Dedifferentiated amniotic fluid mesenchymal stem cell (primary cell): ENCODE results near the gene UACA.

ENCODE experiments used
- DNase-seq: peaks from one replicate; pipeline ENCODE4 v3.0.0-alpha.2; 2016; ENCODE audit errors: extremely low spot score

UACA gene

DNA sequence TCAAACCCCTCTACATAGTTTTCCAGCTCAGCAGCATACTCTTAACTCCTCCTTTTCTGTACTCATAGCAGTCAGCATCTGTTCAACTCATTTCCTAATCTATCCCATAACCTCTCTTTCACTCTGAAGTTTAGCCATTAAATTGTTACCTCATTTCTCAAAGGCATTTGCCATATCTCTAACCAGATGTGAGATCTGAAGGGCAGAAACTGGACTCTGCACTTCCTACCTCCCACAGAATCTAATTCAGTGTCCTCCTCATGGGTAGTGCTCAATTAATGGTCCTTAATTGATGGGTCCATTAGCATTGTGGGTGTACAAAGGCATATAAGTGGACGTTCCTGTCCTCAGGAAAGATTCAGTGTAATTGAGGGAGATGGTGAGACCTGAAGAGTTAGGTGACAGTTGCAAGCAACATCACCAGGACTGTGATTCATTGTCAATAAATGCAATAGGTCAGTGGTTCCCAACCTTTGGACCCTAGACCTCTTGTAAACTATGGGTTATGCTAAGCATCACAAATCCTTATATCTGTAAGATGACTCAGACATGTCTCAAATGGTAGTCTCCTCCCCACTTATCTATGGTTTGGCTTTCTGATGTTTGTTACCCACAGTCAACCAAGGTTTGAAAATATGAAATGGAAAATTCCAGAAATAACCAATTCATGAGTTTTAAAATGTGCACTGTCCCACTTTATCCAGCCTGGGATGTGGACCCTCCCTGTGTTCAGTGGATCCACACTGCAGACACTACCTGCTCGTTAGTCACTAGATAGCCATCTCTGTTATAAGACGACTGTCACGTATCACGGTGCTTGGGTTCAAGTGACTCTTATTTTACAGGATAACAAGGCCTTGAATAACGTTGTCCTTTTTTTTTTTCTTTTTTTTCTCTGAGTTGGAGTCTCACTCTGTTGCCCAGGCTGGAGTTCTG, 25.0 kb upstream of the UACA start:
- no peak for DNase-seq

DNA sequence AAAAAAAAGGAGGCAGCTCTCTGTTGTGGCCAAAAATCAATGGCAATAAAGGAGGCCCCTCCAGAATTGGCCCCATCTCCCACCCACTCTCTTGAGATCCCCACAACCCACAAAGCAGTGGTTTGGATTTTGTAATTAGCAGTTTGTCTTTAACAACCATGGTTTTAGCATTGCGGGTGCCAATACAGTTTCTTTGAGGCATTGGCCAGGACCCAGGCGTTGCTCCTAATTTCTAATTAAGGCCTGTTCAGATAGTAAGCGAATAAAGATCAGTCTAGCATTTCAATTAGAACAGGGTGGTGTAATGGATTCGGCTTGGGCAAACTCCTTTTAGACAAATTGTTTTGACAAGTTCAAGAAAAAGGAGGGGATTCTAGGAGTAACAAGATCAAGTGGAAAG, 23.6 kb upstream of the UACA start:
- no peak for DNase-seq

DNA sequence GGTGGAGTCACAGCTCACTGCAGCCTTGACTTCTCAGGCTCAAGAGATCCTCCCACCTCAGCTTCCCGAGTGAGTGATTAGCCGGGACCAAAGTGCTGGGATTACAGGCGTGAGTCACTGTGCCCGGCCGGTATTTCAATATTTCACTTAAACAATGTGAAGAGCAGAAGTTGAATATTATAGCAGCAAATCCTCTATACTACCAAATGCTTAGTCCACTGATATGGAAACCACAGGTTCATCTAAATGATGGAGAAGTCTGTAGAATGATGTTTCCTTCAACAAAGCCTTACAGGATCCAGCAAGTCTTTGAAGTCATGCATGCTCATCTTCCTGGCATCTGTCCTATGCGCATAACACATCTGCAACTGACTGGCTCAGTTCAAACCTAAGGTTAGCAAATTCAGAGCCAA, 20.3 kb upstream of the UACA start:
- DNase-seq, result peak; percentile 55

DNA sequence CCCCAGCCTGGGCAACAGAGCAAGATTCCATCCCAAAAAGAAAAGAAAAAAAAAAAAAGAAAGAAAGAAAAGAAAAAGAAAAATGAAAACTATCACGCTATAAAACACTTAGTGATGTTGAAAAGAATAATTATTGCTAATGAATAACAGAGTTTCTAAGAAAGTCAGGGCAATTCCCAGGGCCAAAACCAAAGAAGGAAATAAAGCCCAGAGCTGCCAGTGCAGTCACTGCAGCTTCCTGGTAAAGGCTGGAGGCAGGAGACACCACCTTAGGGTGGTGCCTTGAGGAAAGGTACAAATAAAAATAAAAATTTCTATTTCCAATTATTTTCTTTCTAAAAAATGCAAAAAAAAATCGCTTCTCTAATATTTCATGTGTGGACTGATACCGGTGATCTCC, 19.7 kb upstream of the UACA start:
- DNase-seq, result no peak

DNA sequence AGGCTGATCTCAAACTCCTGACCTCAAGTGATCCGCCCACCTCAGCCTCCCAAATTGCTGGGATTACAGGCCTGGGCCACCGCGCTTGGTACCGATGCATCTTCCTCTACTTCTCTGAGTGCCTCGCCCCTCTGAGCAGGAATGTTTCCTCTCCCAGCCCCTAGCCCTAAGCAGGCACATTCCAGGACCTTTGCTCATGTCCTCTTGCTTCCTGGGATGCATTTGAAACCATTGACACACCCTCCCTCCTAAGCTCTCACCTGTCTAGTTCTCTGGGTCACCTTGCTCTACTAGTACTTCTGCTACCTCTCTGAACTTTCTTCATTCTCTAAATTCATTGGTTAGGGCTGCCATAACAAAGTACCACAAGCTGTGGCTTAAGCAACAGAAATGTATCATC, 17.9 kb upstream of the UACA start:
- no peak for DNase-seq

DNA sequence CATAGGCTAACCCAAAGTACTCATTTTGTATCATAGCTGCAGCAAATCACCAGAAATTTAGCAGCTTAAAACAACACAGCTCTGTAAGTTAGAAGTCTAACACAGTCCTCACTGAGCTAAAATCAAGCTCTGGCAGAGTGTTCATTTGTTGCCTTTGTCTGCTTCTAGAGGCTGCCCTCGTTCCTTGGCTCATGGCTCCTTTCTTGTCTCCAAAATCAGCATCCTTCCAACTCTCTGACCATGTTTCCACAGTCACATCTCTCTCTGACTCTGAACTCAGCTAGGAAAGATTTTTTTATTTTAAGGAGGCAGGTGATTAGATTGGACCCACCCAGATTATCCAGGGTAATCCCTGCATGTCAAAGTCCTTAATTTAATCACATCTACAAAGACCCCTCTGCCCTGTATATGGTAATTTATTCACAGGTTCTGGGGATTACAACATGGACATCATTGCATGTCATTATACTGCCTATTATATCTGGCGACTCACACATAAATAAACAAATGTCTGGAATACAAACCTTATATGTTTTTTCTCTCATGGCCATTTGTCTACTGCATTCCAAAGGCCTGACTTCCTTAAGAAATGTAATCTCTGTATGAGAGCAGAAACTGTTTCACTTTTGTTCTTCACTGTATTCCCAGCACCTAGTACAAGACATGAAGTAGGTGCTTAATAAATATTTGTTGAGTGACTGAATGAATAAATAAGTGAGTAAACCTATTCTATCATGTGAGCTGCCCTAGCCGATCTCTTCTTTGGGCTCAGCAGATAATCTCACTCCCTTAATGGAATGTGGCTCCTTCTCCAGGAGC, 15.1 kb upstream of the UACA start:
- DNase-seq, result peak; percentile 81

DNA sequence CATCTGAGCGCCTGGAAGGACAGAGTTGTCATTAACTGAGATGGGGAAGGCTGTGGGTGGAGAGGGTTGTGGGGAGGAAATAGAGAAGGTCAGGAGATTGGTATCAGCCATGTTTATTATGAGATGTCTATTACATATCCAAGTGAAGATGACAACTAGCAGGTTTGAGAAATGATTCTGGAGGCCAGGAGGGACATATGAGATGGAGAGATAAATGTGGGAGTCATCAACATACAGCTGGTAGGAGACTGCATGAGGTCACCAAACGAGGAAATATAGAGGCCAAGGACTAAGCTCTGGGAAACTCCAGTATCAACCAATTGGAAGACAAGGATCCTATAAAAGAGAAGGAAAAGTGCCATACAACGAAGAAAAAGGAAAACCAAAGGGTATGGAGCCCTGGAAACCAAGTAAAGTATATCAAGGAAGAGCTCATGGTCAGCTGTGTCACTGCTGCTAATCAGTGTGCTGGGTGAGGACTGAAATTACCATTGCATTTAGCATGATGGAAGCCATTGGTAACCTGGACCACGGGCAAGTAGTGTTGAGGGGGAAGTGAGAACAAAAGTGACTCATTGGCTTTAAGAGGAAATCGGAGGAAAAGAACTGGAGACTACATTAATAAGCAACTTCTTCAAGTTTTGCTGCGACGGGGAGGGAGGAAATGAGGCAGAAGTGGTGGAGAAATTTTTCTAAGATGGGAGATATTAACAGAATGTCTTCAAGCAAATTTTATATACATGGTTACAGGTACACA, 14.0 kb upstream of the UACA start:
- no peak for DNase-seq

DNA sequence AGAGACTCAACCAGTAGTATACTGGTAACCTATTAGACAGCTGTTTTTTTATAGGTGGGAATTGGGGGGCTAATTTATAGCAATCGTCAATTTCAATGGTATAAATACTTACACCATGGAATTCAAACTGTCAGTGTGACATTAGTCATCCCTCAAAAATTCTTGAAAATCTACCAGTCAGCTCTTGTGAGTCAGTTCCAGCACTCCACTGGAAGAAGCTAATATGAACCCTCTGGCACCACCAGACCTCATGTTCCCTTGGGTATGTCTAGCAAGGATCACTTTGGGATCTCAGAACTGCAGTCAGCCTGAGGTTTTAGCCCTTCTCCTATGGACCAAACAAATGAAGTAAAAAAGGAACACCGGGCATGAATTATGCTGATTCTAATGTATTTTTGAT, 11.8 kb upstream of the UACA start:
- peak; percentile 53 for DNase-seq

DNA sequence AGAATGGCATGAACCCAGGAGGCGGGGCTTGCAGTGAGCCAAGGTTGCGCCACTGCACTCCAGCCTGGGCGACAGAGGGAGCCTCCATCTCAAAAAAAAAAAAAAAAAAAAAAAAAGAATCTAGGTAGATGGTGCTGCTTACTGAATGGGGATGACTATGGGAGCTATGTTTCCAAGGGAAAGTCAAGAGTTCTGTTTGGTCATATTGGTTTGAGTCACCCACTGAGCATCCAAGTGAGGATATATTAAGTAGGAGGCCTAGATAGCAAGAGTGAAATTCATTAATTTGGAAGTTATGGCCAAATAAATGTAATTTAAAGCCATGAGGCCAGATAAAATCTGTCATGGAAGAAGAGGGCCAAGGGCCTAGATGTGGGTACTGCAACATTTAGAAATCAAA, 9.0 kb upstream of the UACA start:
- no peak for DNase-seq

DNA sequence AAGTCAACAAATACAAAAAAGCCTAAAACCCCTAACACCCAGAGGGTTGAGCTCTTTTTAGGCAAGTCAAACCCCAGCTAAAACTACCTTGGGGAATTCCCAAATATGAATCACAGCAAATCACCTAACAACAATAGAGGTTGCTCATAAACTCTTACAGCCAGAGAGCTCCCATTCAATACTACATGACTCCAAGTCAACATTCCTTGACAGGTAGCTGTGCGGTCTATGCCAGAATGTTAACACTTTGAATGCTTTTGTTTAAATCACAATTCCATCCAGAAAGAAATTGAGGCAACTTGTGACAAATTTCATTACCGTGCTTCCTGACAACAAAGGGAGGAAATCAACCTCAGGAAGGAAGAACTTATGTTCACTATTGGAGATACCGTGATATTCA, 7.5 kb upstream of the UACA start:
- DNase-seq, result no peak

DNA sequence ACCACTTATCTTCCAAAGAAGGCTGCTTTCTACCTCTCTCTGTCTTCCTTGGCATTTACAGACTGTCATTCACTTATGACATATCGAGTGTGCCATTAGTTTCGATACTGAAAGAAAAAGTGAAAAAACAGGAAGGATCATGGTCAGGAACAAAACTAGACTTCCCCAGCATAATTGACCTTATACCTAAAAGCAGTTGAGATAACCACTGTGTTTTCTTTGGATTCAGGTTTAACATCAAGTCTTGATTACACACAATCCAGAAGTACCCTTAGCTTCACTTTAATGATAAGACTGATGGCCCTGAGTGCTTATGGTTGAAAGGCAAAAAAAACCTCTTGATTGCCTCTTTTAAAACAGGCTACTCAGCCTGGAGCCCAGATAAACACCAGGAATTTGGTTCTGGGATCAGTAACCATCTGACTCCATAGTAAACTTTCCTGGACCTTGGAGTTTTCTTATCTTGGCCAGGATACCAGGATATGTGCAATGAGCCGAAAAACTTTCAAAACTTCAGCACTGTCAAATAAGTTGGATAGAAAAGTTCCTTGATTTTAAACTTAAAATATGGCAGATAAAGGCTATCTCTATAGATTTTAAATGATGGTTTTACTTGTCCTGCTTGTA, 5.0 kb upstream of the UACA start:
- no peak for DNase-seq

DNA sequence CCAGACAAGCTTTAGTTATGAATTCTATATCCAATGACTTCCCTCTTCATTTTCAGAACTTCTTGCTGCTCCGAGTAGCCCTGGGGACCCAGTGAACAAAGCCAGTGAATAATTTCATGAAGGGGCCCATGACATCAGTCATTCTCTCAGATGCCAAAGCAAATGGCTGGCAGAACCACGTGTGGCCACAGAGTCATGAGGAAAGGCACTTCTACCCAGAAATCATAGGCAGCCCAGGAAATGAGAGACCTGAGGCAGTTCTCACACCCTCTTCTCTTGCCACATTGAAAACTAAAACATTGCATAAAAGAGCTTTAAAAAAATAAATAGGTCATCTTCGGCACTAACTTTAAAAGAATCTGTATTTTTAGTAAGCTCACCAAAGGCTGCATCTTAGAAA, 4.3 kb upstream of the UACA start:
- no peak for DNase-seq

DNA sequence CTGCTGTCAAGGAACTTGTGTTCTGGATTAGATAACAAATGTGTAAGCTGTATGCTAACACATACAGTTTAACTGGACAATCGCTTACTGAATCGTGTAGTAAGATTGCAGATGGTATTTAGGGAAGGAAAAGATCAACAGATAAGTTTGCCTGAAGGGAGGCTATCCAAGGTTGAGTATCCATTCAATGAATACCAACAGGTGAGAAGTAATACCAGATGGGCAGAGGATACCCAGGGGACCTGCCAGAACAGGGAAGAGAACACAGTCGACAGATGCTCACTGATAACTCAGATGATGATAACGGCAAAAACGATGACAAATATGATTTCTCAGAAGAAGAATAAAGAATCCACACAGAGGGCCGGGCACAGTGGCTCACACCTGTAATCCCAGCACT, 3.2 kb upstream of the UACA start:
- DNase-seq, result no peak

DNA sequence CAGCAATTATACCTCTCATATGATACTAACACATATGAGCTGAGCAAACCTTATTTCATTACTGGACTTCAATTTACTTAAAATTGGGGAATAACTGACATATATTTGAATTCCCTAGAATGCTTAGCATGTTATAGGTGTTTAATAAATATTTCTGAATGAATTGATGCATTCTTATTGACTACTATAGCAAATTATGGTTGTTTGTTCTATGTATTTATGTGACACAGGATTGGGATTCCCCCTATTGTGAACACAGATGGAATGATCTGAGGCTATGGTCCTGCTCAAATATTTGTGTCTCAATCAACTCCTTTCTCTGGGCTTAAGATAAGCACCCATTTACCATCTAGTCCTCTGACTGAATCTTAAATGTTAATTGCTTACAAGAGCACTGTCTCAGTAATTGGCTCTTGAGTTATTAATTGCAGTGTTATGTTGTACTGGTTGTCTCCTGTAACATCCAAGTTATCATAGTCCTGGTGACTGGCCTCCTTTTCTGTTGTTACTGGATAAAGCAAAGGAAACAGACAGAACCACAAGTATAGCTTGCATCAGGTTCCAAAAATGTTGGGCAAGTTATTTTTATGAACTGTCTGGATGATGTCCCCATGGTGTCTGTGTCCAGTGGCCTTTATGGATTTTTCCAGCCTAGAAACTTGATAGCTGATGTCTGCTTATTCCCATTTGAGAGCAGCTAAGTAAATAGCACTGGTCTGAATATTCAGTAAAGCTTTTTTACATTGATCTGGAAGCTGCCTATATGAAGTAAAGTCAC, 2.3 kb upstream of the UACA start:
- peak; percentile 47 for DNase-seq

DNA sequence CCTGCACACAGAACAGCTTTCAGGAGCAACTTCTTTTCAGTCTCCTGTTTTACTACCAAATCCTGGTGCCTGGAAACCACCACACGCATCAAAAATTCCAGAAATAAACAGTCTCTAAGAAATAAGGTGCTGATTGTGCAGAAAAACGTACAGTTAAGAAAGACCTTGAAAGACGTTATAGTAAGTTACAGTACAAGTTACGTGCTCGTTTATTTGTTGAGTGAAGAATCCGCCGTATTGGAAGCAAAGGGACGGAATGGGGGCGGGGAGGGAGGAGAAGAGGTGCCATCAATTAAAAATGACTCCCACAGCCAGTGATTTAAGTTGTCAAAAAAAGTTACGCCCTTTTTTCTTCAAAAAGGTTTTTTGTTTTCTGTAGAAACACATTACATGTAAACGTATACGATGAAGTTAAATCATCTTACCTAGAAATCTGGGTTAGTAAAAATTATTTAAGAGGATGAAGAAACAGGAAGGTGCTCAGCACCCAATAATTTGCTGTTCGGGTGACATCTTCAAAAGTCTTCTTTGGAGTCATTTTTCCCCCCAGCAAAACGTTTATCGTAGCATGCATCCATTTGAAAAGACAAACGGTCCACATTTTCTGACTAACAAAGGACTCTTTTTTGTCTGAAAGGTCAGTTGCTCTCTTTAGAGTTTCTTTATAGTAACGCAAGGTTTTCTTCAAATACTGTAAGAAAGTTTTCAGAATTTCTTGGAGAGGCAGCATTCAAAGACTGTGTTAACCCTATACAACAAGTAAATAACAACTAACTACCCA, 782 bp upstream of the UACA start:
- no peak for DNase-seq

DNA sequence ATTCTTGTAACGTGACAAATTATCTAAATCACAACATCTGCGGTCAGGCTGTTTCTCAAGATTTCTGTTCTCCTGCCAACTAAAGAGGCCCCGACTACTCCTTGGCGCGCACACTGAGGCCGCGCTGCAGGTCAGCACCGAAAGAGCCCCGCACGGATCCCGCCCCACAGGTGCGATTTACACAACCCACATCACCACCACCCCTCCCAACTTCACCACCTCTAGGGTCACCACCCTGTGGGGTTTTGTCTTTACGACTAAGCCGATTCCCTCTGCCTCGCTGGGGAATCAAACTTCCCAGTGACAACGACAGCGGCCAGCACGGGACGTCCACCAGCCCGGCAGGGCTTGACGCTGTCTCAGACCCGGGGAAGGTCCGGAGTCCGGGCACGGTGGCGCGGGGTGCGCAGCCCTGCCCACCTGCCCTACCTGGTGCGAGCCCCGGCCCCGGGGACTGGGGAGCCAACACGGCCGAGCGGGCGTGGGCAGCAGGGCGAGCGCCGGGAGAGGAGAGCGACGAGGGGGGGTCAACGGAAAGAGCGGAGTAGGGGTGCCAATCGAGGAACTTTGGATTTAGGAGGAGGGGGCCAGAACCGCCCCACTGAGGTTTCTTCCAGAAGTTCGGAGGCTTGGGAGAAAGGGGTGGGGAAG, 764 bp downstream of the UACA start:
- peak; percentile 59 for DNase-seq

DNA sequence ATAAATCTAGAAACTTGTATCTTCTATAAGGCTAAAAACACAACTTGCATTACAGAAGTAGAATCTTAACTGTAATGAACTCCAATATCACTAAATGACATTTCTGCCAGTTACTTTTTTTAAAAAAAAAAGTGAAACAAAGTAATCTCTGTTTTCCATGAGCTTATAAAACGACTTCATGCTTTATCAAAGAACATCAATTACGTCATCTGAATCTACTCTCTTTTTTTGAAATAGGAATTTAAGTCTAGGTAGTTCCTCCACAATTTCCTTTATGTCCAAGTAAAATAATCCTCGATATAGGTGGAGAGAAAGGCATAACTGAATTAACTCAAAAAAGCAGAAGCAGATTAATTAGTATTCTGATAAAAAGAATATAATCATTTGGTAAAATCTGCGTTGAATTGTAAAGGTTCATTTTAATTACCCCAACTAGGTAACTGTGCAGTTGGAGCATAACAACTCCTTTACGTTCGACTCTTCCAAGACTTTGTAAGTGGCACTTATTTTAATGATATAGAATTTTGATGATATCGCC, 1.4 kb downstream of the UACA start:
- no peak for DNase-seq

DNA sequence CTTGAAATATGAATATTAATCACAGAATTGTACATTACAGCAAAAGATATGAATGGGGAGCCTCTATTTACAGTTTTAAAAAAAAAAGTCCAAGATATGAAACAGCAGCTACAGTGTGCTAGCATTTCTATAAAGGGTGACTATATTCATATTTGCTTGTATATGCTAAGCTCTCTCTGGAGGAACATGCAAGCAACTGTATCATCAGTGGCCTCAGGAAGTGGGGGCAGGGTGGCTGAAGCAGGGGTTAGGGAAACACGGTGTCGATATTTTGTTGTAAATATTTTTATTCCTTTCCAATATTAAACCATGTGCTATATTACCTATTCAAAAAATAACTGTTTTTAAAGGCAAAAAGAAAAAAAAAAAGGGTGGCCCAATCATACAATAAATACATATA, 2.3 kb downstream of the UACA start:
- DNase-seq, result no peak

DNA sequence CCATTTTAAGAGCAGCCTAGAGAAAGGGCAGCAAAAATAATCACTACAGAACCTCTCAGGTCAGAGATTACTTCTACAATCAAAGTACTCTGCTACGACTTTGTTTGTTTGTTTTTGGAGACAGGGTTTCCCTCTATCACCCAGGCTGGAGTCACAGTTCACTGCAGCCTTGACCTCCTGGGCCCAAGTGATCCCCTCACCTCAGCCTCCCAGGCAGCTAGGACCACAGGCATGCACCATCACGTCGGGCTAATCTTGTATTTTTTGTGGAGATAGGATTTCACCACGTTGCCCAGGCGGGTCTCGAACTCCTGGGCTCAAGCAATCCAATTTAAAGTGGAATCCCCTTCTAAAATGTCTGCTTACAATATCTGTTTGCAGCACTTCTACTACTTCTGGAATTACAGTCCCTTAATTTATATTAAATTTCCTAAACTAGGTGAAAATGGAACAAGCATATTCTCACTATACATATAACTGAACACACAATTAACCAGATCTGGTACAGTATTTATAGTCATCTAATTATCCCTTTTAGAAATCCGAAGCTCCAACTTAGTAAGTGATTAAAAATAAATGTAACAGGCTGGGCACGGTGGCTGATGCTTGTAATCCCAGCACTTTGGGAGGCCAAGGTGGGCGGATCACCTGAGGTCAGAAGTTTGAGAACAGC, 4.4 kb downstream of the UACA start:
- no peak for DNase-seq
